Spleen (tissue), 7 donors: Measurements from ENCODE around the gene CHRND.

ENCODE experiments used
- CTCF ChIP-seq, 11 experiments: fragments of 200-600 bp in 7 of 11; fragments of 450-650 bp in 4 of 11; sonication (generic) in 4 of 11; IDR thresholded peaks in 8 of 11; conservative IDR thresholded peaks in 3 of 11; 1 replicate in 7 of 11; 2 replicates in 4 of 11; pipeline versions ENCODE4 v1.4.0 to v1.8.0; 2016 to 2021; ENCODE audit warnings: antibody characterized with exemption in 11 of 11, inconsistent platforms in 4 of 11, mild to moderate bottlenecking in 1 of 11
- POLR2A ChIP-seq, 3 donors: fragments of 450-650 bp; IDR thresholded peaks; one replicate each; pipeline ENCODE4 v1.5.1; 2017; ENCODE audit warnings: antibody characterized with exemption in 3 of 3, mild to moderate bottlenecking in 1 of 3
- donor health status: DM: no; HTN: no; CAD: no; lungs with moderate emphysema.
- donor health status: DM: no; HTN: no; CAD: no.
- donor health status: DM: no; HTN: no; CAD: no.

- TF ChIP-seq CTCF (IDR thresholded peaks at IDR 0.05 in 8 of 11, conservative IDR thresholded peaks at IDR 0.05 in 3 of 11), result no peak
- TF ChIP-seq POLR2A (IDR thresholded peaks at IDR 0.05), result no peak
Measured at GRCh38 chr2:232506709-232507108, 19.3 kb upstream of the CHRND start.
